Left cardiac atrium (tissue), 4 donors: ENCODE measurements around the gene PTPRC. TPM values are rescaled to one million over a fixed set of nuclear protein-coding genes. Genes with fewer than 3 reads are reported as not detected.
"Not testable (repeated sequence)": the region's sequence is repeated elsewhere in the genome, so short reads cannot be mapped to it uniquely, and the experiment has no call there.

Experiments used
- ATAC-seq, 2 donors: fragments of 200-7000 bp; cut with Tn5 transposase; one replicate each; pipeline ENCODE4 v1.9.1; 2020; ENCODE audit warnings: mild to moderate bottlenecking in 2 of 2, moderate library complexity in 2 of 2
- DNase-seq: peaks from one replicate; pipeline ENCODE4 v3.0.0-alpha.2; 2020
- intact Hi-C, 2 donors: fragments of 100-400 bp; cut with DNase I; formaldehyde crosslinking; loops; one replicate each; pipeline versions ENCODE4 v1.14.1 to v1.15.1; 2022 to 2023
- long read RNA-seq: library from polyadenylated mRNA; unstranded; transcript quantifications from one replicate; pipeline ENCODE4 v2.0.0, GENCODE V29; 2021
- total RNA-seq, 2 donors: library from RNA; stranded (reverse); fragmentation: NEBNext Ultra II Directional; extraction: Animal tissue kit (Norgen Biotek cat#: 25700); gene quantifications; one replicate each; pipeline ENCODE4 v1.2.1, GENCODE V29; 2021
- donor health status: DM: no; HTN: yes; CAD: no.
- donor health status: DM: no; HTN: yes; CAD: no; lungs with severe emphysema.
- donor health status: DM: yes; HTN: yes; CAD: no.
- donor health status: Dilated cardiomyopathy.

Gene PTPRC, protein sequence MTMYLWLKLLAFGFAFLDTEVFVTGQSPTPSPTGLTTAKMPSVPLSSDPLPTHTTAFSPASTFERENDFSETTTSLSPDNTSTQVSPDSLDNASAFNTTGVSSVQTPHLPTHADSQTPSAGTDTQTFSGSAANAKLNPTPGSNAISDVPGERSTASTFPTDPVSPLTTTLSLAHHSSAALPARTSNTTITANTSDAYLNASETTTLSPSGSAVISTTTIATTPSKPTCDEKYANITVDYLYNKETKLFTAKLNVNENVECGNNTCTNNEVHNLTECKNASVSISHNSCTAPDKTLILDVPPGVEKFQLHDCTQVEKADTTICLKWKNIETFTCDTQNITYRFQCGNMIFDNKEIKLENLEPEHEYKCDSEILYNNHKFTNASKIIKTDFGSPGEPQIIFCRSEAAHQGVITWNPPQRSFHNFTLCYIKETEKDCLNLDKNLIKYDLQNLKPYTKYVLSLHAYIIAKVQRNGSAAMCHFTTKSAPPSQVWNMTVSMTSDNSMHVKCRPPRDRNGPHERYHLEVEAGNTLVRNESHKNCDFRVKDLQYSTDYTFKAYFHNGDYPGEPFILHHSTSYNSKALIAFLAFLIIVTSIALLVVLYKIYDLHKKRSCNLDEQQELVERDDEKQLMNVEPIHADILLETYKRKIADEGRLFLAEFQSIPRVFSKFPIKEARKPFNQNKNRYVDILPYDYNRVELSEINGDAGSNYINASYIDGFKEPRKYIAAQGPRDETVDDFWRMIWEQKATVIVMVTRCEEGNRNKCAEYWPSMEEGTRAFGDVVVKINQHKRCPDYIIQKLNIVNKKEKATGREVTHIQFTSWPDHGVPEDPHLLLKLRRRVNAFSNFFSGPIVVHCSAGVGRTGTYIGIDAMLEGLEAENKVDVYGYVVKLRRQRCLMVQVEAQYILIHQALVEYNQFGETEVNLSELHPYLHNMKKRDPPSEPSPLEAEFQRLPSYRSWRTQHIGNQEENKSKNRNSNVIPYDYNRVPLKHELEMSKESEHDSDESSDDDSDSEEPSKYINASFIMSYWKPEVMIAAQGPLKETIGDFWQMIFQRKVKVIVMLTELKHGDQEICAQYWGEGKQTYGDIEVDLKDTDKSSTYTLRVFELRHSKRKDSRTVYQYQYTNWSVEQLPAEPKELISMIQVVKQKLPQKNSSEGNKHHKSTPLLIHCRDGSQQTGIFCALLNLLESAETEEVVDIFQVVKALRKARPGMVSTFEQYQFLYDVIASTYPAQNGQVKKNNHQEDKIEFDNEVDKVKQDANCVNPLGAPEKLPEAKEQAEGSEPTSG (N-terminal part only)
- 10 to 100 TPM; 11.0 to 24.2 TPM for total RNA-seq
- long read RNA-seq, full-length matches to known transcripts = 1 of 4 reads
- long read RNA-seq, partial matches to known transcripts = 2 of 4 reads
- long read RNA-seq, other reads (novel, unspliced or antisense) = 1 of 4 reads

- intact Hi-C loops = no loop called here
- ATAC-seq = peak; percentile 63 to 73
- DNase-seq = no peak
Observed at GRCh38 chr1:198638894-198639635, at the start of gene PTPRC. Gene PTPRC, plus strand, starts transcription at chr1:198639040. Its CDS starts 229 bp downstream, at chr1:198639269.

GRCh38 chr1:198590454-198590853 is 48.4 kb upstream of the PTPRC start:
- ATAC-seq = no peak
- no peak for DNase-seq
- intact Hi-C loops = no loop called here

- ATAC-seq (no peak), DNase-seq (no peak)
- intact Hi-C loops = no loop called here
Observed at GRCh38 chr1:198595765-198596164, 43.1 kb upstream of the PTPRC start.

- intact Hi-C loops = no loop called here
- ATAC-seq = no peak
- DNase-seq = no peak
Observed at GRCh38 chr1:198597690-198598430, 41.0 kb upstream of the PTPRC start.

GRCh38 chr1:198598796-198599321 is 40.0 kb upstream of the PTPRC start:
- intact Hi-C loops = no loop called here
- ATAC-seq (no peak), DNase-seq (no peak)

DNA sequence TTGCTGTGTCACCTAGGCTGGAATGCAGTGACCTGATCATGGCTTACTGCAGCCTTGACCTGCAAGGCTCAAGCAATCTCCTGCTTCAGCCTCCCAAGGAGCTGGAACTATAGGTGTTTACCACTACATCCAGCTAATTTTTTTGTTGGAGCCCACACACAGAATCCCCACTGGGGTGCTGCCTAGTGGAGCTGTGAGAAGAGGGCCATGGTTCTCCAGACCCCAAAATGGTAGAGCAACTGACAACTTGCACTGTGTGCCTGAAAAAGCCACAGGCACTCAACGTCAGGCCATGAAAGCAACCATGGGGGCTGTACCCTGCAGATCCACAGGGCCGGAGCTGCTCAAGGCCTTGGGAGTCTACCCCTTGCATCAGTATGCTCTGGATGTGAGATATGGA is 39.1 kb upstream of the PTPRC start:
- ATAC-seq (no peak), DNase-seq (no peak)
- intact Hi-C loops = no loop called here

GRCh38 chr1:198600906-198601305 is 37.9 kb upstream of the PTPRC start:
- ATAC-seq (no peak), DNase-seq (no peak)
- intact Hi-C loops = no loop called here

DNA sequence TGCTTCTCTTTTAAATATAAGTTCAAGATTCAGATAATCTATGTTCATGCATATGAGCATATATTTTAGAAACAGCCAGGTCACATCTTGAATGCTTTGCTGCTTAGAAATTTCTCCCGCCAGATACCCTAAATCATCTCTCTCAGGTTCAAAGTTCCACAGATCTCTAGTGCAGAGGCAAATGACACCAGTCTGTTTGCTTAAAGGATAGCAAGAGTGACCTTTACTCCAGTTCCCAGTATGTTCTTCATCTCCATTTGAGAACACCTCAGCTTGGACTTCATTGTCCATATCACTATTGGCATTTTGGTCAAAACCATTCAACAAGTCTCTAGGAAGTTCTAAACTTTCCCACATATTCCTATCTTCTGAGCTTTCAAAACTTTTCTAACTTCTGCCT is 37.5 kb upstream of the PTPRC start:
- ATAC-seq, intact Hi-C loops, DNase-seq: not testable (repeated sequence)

GRCh38 chr1:198601936-198602889 is 36.6 kb upstream of the PTPRC start:
- DNase-seq = no peak
- ATAC-seq = no peak
- intact Hi-C loops = no loop called here

DNA sequence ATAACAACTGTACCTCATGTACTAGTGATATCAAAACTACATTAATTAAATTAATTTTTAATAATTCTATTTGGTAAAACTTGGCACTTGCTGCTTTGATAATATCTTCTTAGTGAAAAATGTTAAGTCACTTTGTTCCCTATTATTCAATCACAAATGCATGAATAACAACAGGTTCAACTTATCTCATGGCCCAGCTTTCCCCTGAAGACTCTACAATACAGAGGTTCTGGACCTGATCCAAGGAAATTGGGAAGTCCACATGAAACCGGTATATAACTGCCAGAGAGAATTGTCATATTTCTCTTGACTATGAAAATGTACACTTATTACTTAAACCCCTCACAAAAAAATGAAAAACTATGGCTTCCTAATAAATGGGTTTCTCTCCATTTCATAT is 33.9 kb upstream of the PTPRC start:
- ATAC-seq (no peak), DNase-seq (no peak)
- intact Hi-C loops = no loop called here

DNA sequence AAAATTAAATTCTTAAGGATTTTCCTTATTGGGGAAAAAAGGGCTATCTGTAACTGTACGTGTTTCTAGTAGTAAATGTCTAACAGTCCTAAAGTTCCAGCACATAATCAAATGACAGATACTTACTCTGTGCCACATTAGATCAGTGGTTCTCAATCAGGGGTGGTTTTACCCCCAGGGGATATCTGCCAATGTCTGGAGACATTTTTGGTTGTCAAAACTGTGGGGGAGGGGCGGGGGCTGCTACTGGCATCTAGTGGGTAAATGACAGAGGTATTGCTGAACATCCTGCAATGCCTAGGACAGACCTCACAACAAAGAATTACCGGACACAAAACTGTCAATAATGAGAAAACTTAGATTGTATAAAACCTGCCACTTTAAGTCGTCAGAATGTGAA is 33.4 kb upstream of the PTPRC start:
- no peak for ATAC-seq
- DNase-seq = no peak
- intact Hi-C loops = no loop called here

DNA sequence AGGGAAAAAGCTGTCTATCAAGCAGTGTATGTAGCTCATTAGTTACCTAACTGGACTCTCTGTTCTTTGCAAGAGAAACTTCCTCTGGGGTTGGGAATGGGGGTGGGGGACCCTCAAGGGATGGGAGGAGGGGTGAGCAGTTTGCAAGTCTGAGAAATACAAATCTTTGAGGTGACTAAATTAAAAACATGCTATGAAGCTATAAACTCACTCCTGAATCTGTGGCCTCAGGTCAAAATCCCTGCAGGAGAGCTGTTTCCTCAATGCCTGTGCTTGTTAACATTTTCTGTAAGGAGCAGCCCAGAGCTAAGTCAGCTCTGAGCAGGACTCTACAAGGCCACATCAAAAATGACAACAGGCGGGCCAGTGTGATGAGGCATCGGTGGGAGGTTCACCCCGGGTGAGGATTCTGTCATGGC is 32.8 kb upstream of the PTPRC start:
- no peak for ATAC-seq
- DNase-seq = no peak
- intact Hi-C loops = no loop called here

DNA sequence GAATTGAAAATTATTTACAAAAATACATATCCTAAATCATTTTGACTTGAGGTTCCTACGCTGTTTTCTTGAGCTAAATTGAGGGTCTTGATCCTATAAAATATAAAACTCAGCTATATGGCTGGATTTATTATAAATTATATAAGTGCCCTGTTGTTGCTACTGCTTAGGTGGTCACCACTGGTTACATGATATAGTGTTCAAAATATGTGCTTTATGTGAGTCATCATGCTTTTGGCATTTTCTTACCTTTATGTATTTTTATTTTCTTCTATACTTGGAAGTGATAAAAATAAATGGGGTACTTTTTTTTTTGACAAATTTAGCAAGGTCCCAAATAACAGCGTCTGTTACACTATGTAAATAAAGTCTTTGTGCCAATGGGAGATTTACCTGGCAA is 31.1 kb upstream of the PTPRC start:
- ATAC-seq (no peak), DNase-seq (no peak)
- intact Hi-C loops = no loop called here

DNA sequence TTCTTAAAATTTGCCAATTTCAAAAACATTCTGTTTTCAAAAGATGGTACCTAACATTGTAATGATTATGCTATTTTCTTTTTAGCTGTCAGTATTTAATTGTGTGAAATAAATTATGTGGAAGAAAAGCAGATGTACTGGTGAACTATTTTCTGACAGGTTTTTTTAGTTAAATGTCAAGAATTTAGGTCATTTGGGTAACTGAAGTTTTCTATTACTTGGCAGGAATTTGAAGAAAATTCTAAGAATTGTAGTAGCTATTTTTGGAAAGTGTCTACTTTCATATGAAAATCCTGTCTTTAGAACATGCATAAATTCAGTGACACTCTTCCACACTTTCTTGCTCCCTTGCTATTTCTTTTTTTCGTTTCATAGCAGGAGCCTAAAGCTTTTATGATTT is 28.5 kb upstream of the PTPRC start:
- DNase-seq = no peak
- ATAC-seq = no peak
- intact Hi-C loops = no loop called here

DNA sequence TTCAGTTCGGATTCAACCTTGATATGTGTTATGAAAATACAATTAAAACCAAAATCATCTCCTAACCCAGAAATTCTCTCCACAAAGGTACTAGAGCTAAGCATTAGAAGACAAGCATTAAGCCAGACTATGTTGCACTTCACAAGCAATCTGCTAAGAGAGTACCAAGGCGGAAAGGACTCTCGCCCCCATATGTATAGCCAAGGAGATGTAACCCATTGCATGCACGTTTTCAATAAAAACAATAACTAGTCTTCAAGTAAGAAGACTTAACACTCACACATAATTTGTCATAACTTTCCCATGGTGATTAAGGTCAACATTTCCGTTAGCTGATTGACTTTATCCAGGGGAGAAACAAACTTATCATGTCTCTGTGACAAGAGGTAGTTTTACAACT is 27.6 kb upstream of the PTPRC start:
- intact Hi-C loops = no loop called here

GRCh38 chr1:198612471-198613260 is 26.2 kb upstream of the PTPRC start:
- intact Hi-C loops = no loop called here
- ATAC-seq = peak in 1 of 2 donors; percentile 34

More for the DNA sequence above, 27.6 kb upstream of the PTPRC start:
- DNase-seq (no peak), ATAC-seq (no peak)

More at GRCh38 chr1:198612471-198613260, 26.2 kb upstream of the PTPRC start:
- DNase-seq = no peak
